MCF 10A (cell line): ENCODE results near the gene MKKS. TPM values are rescaled to one million over a fixed set of nuclear protein-coding genes. Genes with fewer than 3 reads are reported as not detected.

Experiments
- BruUV-seq: library from RNA; stranded (reverse); fragments of 400-500 nt; replicated peaks from 2 replicates; lab custom pipeline; 2021; lab: Mats Ljungman, UMichigan
- CTCF ChIA-PET: fragments of 300-600 bp; sonication (Branson Sonifier 250); formaldehyde crosslinking; extraction: SDS; loops from one replicate; lab custom pipeline; 2021; ENCODE audit warnings: antibody characterized with exemption, inconsistent platforms; lab: Yijun Ruan, JAX
- POLR2A ChIA-PET: fragments of 300-600, 350-650 bp; sonication (Branson Sonifier 250); formaldehyde crosslinking; extraction: SDS; loops from one replicate; lab custom pipeline; 2020; ENCODE audit warnings: antibody characterized with exemption, inconsistent platforms; lab: Yijun Ruan, JAX
- DNase-seq: peaks from one replicate; pipeline ENCODE4 v3.0.0-alpha.2; 2018; ENCODE audit not compliant: unreplicated experiment
- H3K27ac Mint-ChIP-seq: one replicate; pipeline ENCODE4 v1.8.0; 2022; ENCODE audit warnings: mild to moderate bottlenecking, low read depth, mixed read lengths; ENCODE audit not compliant: unreplicated experiment
- H3K27me3 Mint-ChIP-seq: one replicate; pipeline ENCODE4 v1.8.0; 2022; ENCODE audit warnings: mixed read lengths; ENCODE audit not compliant: insufficient read depth, unreplicated experiment
- H3K36me3 Mint-ChIP-seq: one replicate; pipeline ENCODE4 v1.8.0; 2022; ENCODE audit warnings: mild to moderate bottlenecking, moderate library complexity, mixed read lengths; ENCODE audit not compliant: insufficient read depth, unreplicated experiment
- H3K4me1 Mint-ChIP-seq: one replicate; pipeline ENCODE4 v1.8.0; 2022; ENCODE audit warnings: mixed read lengths; ENCODE audit not compliant: insufficient read depth, unreplicated experiment
- H3K4me3 Mint-ChIP-seq: one replicate; pipeline ENCODE4 v1.8.0; 2022; ENCODE audit warnings: mild to moderate bottlenecking, moderate library complexity, mixed read lengths; ENCODE audit not compliant: unreplicated experiment
- H3K9me3 Mint-ChIP-seq: one replicate; pipeline ENCODE4 v1.8.0; 2022; ENCODE audit warnings: mixed read lengths; ENCODE audit not compliant: unreplicated experiment
- CTCF ChIP-seq: fragments of 200-600 bp; IDR thresholded peaks from one replicate; pipeline ENCODE4 v1.8.0; 2022; ENCODE audit warnings: antibody characterized with exemption, mild to moderate bottlenecking; ENCODE audit not compliant: unreplicated experiment
- intact Hi-C: fragments of 100-400 bp; cut with micrococcal nuclease; formaldehyde crosslinking; loops from 2 replicates; pipeline ENCODE4 v1.14.1; 2022
- total RNA-seq: library from RNA; stranded (reverse); gene quantifications from 2 replicates; pipeline ENCODE4 v1.2.3, GENCODE V29; 2022

The MKKS gene
- total RNA-seq, 1 experiment from 2014 or later: 44.5 TPM

- Mint-ChIP-seq H3K36me3 (no peaks in the 10 kb centered on the region), H3K27me3 (no peaks in the 10 kb centered on the region), H3K9me3 (no peaks in the 10 kb centered on the region), H3K27ac (no peak overlapping the region), H3K4me3 (no peak overlapping the region), H3K4me1 (peaks cover 7% of the 10 kb centered on the region)
- TF ChIP-seq CTCF: no peak
- ChIA-PET POLR2A (interaction anchor here (1.6 kb wide), 1 partner anchor 32 kb away, joined by 3 read pairs; no protein-coding TSS in a partner anchor), CTCF (interaction anchor here (0.6 to 1.3 kb wide), 3 partner anchors 8 to 270 kb away, joined by 4 to 6 read pairs (median 5); no protein-coding TSS in a partner anchor)
- DNase-seq: no peak
- intact Hi-C loops: no loop called here
- no TSS peak for BruUV-seq
Observed at GRCh38 chr20:10379761-10380160, 54.3 kb downstream of the MKKS start.

GRCh38 chr20:10376270-10377075, 57.5 kb downstream of the MKKS start:
- H3K27ac Mint-ChIP-seq: peak overlapping the region; percentile 1
- no peak for DNase-seq
- TF ChIP-seq CTCF: no peak
- peaks cover 7% of the 10 kb centered on the region for H3K4me1 Mint-ChIP-seq
- H3K9me3 Mint-ChIP-seq: no peaks in the 10 kb centered on the region
- CTCF ChIA-PET: interaction anchor here (0.6 to 1.5 kb wide), 3 partner anchors 35 to 398 kb away, joined by 3 read pairs; no protein-coding TSS in a partner anchor
- POLR2A ChIA-PET: no interaction called here
- intact Hi-C loops: no loop called here
- no TSS peak for BruUV-seq
- H3K4me3 Mint-ChIP-seq: no peak overlapping the region
- no peaks in the 10 kb centered on the region for H3K27me3 Mint-ChIP-seq
- H3K36me3 Mint-ChIP-seq: no peaks in the 10 kb centered on the region

- H3K27ac Mint-ChIP-seq: no peak overlapping the region
- CTCF ChIA-PET: interaction anchor here (0.6 to 1.9 kb wide), 3 partner anchors 18 to 1977 kb away, joined by 3 to 4 read pairs (median 3); no protein-coding TSS in a partner anchor
- no peak for DNase-seq
Observed at GRCh38 chr20:10375191-10375590, 58.8 kb downstream of the MKKS start.

More at GRCh38 chr20:10375191-10375590, 58.8 kb downstream of the MKKS start:
- POLR2A ChIA-PET: no interaction called here
- TF ChIP-seq CTCF: no peak
- Mint-ChIP-seq H3K9me3 (no peaks in the 10 kb centered on the region), H3K36me3 (no peaks in the 10 kb centered on the region), H3K4me1 (peaks cover 7% of the 10 kb centered on the region), H3K4me3 (no peak overlapping the region), H3K27me3 (no peaks in the 10 kb centered on the region)
- intact Hi-C loops: no loop called here
- no TSS peak for BruUV-seq
